Measurements from ENCODE around the gene NAA15.
"Not testable (repeated sequence)": the region's sequence is repeated elsewhere in the genome, so short reads cannot be mapped to it uniquely, and the experiment has no call there.

NAA15 gene

DNA sequence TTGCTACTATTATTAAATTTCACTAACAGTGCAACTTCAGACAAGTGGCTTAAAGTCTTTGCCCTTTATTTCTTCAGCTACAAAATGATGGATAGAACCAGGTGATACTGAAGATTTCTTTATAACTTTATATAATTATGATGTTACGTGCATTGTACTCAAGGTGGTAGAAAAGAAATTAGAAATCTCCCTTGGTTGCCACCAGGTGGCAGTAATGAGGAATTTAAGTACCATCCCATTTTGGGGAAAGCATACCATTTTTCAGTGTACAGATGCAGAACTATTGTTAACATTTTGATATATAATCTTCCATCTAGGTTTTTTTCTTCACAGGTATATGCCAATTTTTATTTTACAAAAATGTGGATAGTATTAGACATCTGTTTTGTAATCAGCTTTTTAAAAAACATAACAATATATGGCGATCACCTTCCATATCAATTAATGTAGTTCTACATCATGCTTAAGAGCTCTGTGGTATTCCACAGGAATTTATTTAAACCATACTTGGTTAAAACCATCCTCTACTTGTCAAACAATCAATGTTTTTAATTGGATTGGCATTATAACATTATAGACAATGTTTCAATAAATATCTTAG, 114.9 kb downstream of the NAA15 start:
- H3K36me3 ChIP-seq (ENCODE audit: control insufficient read depth in 1 of 2, insufficient read depth in 2 of 2, low read length in 2 of 2) = peaks cover 0 to 4% of the 10 kb centered on the region in 2 donors
- H3K4me1 ChIP-seq (ENCODE audit: control insufficient read depth in 1 of 2, insufficient read depth in 2 of 2, low read length in 2 of 2) = peaks cover 0 to 5% of the 10 kb centered on the region in 2 donors

DNA sequence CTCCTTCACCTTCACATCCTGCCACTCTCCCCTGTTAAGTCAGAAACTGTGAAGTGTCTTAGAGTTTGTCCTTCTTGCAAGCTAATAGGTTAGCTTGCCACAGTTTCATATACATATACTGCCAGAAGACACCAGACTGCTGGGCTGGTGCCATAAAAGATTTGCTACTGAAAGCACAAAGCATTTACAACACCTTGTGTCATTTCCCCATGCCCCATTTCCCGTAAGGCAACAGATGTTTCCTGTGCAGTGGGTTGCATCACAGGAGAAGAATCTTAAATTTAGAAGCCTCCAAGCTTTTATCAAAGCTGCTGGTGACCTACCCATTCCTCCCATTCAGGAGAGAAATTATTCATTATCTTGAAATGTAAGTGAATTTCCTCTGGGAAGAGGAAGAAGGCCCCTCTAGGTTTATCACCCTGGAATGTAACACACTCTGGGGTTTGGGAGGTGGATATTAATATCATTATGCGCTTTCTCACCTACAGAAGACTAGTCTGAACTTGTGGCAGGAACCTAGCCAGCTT, 118.1 kb downstream of the NAA15 start:
- no peak overlapping the region for H3K27ac ChIP-seq (ENCODE audit: low read length)

More for the DNA sequence above, 114.9 kb downstream of the NAA15 start:
- no peaks in the 10 kb centered on the region for H3K9me3 ChIP-seq (ENCODE audit: control insufficient read depth in 1 of 2, low read length in 2 of 2)
- no peak overlapping the region for H3K4me3 ChIP-seq (ENCODE audit: low read depth in 1 of 2, low read length in 2 of 2)
- no peak overlapping the region for H3K27ac ChIP-seq (ENCODE audit: low read length)
- no peaks in the 10 kb centered on the region for H3K27me3 ChIP-seq (ENCODE audit: low read depth, low read length)

DNA sequence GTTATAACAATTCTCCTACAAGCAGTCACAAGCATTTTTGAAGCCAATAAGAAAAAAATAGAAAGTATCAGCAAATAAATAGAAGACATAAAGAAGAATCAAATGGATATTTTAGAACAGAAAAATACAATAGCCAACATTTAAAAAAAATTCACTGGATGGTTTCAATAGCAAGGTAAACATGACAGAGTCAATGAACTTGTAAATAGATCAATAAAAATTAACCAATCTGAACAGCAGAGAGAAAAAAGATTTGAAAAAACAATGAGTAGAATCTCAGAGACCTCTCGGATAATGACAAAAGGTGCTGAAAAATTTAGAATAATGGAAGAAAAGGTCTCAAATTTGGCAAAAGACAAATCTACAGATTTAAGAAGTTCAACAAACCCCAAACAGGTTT, 119.3 kb downstream of the NAA15 start:
- Histone ChIP-seq H3K4me3 (ENCODE audit: low read depth in 1 of 2, low read length in 2 of 2) (no peak overlapping the region), H3K27ac (ENCODE audit: low read length) (no peak overlapping the region), H3K4me1 (ENCODE audit: control insufficient read depth in 1 of 2, insufficient read depth in 2 of 2, low read length in 2 of 2) (peaks cover 0 to 5% of the 10 kb centered on the region in 2 donors), H3K9me3 (ENCODE audit: control insufficient read depth in 1 of 2, low read length in 2 of 2) (no peaks in the 10 kb centered on the region), H3K36me3 (ENCODE audit: control insufficient read depth in 1 of 2, insufficient read depth in 2 of 2, low read length in 2 of 2) (peaks cover 0 to 4% of the 10 kb centered on the region in 2 donors), H3K27me3 (ENCODE audit: low read depth, low read length) (no peaks in the 10 kb centered on the region)

More for the DNA sequence above, 118.1 kb downstream of the NAA15 start:
- Histone ChIP-seq H3K36me3 (ENCODE audit: control insufficient read depth in 1 of 2, insufficient read depth in 2 of 2, low read length in 2 of 2) (peaks cover 0 to 4% of the 10 kb centered on the region in 2 donors), H3K4me1 (ENCODE audit: control insufficient read depth in 1 of 2, insufficient read depth in 2 of 2, low read length in 2 of 2) (peaks cover 0 to 5% of the 10 kb centered on the region in 2 donors), H3K27me3 (ENCODE audit: low read depth, low read length) (no peaks in the 10 kb centered on the region), H3K9me3 (ENCODE audit: control insufficient read depth in 1 of 2, low read length in 2 of 2) (no peaks in the 10 kb centered on the region), H3K4me3 (ENCODE audit: low read depth in 1 of 2, low read length in 2 of 2) (no peak overlapping the region)

DNA sequence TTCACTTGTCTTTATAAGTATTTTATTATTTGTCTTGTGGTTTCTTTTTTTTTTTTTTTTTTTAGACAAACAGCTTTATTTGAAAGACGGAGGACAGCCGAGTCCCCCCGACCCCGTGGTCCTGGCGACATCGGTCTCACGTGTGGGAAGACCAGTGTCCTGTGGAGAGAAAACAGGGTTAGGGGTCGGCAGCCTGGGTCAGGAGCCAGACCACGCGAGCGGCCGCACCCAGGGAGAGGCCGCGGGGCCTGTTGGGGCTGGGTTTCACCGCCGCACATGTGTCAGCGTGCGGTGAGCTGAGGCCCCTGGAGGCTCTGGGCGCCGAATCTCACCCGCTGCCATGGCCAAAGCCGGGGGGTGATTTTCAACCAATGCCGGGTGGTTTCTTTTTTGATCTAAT, 134.8 kb downstream of the NAA15 start:
- H3K9me3 ChIP-seq (ENCODE audit: control insufficient read depth in 1 of 2, low read length in 2 of 2) = peaks cover 0 to 5% of the 10 kb centered on the region in 2 donors
- H3K4me3 ChIP-seq (ENCODE audit: low read depth in 1 of 2, low read length in 2 of 2) = no peak overlapping the region
- peaks cover 0 to 10% of the 10 kb centered on the region in 2 donors for H3K36me3 ChIP-seq (ENCODE audit: control insufficient read depth in 1 of 2, insufficient read depth in 2 of 2, low read length in 2 of 2)
- H3K4me1 ChIP-seq (ENCODE audit: control insufficient read depth in 1 of 2, insufficient read depth in 2 of 2, low read length in 2 of 2) = no peaks in the 10 kb centered on the region
- no peak overlapping the region for H3K27ac ChIP-seq (ENCODE audit: low read length)
- H3K27me3 ChIP-seq (ENCODE audit: low read depth, low read length) = no peaks in the 10 kb centered on the region

DNA sequence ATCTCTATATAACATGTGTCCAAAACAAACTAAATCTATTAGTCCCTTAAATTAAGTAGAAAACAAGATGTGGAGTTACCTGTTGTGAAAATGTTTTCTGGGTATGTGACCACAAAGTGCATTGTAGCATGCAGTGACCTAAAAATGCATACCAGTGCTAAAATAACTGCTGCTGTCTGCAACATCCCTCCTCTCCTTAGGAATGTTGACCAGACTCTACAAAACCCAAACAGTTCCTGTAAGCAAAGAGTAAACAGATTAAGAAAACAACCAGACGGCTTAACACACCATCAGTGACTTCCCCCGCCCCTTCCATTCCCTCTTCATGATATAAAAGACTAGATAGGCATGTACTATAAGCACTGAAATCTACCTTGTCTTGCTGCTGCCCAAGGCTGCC, 136.8 kb downstream of the NAA15 start:
- no peaks in the 10 kb centered on the region for H3K27me3 ChIP-seq (ENCODE audit: low read depth, low read length)
- H3K9me3 ChIP-seq (ENCODE audit: control insufficient read depth in 1 of 2, low read length in 2 of 2) = peaks cover 0 to 5% of the 10 kb centered on the region in 2 donors
- no peaks in the 10 kb centered on the region for H3K4me1 ChIP-seq (ENCODE audit: control insufficient read depth in 1 of 2, insufficient read depth in 2 of 2, low read length in 2 of 2)
- no peak overlapping the region for H3K4me3 ChIP-seq (ENCODE audit: low read depth in 1 of 2, low read length in 2 of 2)
- no peak overlapping the region for H3K27ac ChIP-seq (ENCODE audit: low read length)
- peaks cover 0 to 10% of the 10 kb centered on the region in 2 donors for H3K36me3 ChIP-seq (ENCODE audit: control insufficient read depth in 1 of 2, insufficient read depth in 2 of 2, low read length in 2 of 2)

DNA sequence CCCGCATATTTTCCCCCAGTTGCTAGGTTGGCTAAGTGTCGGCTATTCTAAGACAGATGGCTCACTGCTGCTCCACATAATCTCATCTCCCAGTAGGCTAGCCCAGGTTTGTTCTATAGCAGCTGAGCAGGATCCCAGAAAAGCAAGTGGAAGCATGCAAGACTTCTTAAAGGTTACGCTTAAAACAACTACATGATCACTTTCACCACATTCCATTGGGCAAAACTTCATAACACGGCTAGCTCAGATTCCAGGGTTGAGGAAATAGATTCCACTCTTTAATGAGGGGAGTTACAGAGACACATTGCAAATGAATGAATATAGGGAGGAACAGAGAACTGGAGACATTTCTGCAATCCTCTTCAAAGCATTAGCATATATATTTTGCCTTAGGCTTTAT, 139.7 kb downstream of the NAA15 start:
- H3K36me3 ChIP-seq (ENCODE audit: control insufficient read depth in 1 of 2, insufficient read depth in 2 of 2, low read length in 2 of 2) = peaks cover 0 to 10% of the 10 kb centered on the region in 2 donors
- no peaks in the 10 kb centered on the region for H3K27me3 ChIP-seq (ENCODE audit: low read depth, low read length)
- H3K9me3 ChIP-seq (ENCODE audit: control insufficient read depth in 1 of 2, low read length in 2 of 2) = peaks cover 0 to 5% of the 10 kb centered on the region in 2 donors
- no peak overlapping the region for H3K4me3 ChIP-seq (ENCODE audit: low read depth in 1 of 2, low read length in 2 of 2)
- no peak overlapping the region for H3K27ac ChIP-seq (ENCODE audit: low read length)
- no peaks in the 10 kb centered on the region for H3K4me1 ChIP-seq (ENCODE audit: control insufficient read depth in 1 of 2, insufficient read depth in 2 of 2, low read length in 2 of 2)

DNA sequence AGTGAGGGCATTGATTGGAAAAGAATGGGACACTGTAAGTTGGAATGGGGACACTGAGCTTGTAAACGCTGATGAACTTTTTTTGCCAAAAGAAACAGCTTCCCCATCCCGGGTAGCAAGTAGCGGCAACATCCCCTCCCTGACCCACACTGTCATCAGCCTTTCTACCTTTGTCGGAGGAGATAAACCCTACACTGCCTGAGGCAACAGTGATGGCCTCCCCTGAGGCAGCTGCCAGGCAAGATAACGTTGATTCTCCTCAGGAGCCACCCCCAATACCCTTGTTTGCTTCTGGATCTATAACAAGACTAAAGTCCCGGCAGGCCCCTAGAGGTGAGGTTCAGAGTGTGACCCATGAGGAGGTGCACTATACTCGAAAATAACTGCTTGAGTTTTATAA, 142.4 kb downstream of the NAA15 start:
- H3K4me1 ChIP-seq (ENCODE audit: control insufficient read depth in 1 of 2, insufficient read depth in 2 of 2, low read length in 2 of 2) = no peaks in the 10 kb centered on the region
- no peak overlapping the region for H3K4me3 ChIP-seq (ENCODE audit: low read depth in 1 of 2, low read length in 2 of 2)
- H3K9me3 ChIP-seq (ENCODE audit: control insufficient read depth in 1 of 2, low read length in 2 of 2) = peaks cover 0 to 5% of the 10 kb centered on the region in 2 donors
- no peaks in the 10 kb centered on the region for H3K36me3 ChIP-seq (ENCODE audit: control insufficient read depth in 1 of 2, insufficient read depth in 2 of 2, low read length in 2 of 2)
- H3K27me3 ChIP-seq (ENCODE audit: low read depth, low read length) = no peaks in the 10 kb centered on the region
- H3K27ac ChIP-seq (ENCODE audit: low read length) = no peak overlapping the region

DNA sequence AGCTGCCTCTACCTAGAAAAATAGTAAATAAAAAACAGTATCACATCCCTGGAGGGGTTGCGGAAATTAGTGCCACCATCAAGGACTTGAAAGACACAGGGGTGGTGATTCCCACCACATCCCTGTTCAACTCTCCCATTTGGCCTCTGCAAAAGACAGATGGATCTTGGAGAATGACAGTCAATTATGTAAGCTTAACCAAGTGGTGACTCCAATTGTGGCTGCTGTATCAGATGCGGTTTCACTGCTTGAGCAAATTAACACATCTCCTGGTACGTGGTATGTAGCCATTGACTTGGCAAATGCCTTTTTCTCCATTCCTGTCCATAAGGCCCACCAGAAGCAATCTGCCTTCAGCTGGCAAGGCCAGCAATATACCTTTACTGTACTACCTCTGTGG, 143.6 kb downstream of the NAA15 start:
- not testable (repeated sequence) for H3K9me3 ChIP-seq (ENCODE audit: control insufficient read depth in 1 of 2, low read length in 2 of 2); H3K27ac ChIP-seq (ENCODE audit: low read length); H3K4me3 ChIP-seq (ENCODE audit: low read depth in 1 of 2, low read length in 2 of 2); H3K27me3 ChIP-seq (ENCODE audit: low read depth, low read length); H3K4me1 ChIP-seq (ENCODE audit: control insufficient read depth in 1 of 2, insufficient read depth in 2 of 2, low read length in 2 of 2); H3K36me3 ChIP-seq (ENCODE audit: control insufficient read depth in 1 of 2, insufficient read depth in 2 of 2, low read length in 2 of 2)

DNA sequence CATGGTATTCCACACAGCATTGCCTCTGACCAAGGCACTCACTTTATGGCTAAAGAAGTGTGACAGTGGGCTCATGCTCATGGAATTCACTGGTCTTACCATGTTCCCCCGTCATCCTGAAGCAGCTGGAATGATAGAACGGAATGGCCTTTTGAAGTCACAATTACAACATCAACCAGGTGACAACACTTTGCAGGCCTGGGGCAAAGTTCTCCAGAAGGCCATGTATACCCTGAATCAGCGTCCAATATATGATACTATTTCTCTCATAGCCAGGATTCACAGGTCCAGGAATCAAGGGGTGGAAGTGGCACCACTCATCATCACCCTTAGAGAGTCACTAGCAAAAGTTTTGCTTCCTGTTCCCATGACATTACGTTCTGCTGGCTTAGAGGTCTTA, 145.8 kb downstream of the NAA15 start:
- H3K27ac ChIP-seq (ENCODE audit: low read length); H3K4me3 ChIP-seq (ENCODE audit: low read depth in 1 of 2, low read length in 2 of 2); H3K27me3 ChIP-seq (ENCODE audit: low read depth, low read length); H3K36me3 ChIP-seq (ENCODE audit: control insufficient read depth in 1 of 2, insufficient read depth in 2 of 2, low read length in 2 of 2); H3K9me3 ChIP-seq (ENCODE audit: control insufficient read depth in 1 of 2, low read length in 2 of 2); H3K4me1 ChIP-seq (ENCODE audit: control insufficient read depth in 1 of 2, insufficient read depth in 2 of 2, low read length in 2 of 2): not testable (repeated sequence)

DNA sequence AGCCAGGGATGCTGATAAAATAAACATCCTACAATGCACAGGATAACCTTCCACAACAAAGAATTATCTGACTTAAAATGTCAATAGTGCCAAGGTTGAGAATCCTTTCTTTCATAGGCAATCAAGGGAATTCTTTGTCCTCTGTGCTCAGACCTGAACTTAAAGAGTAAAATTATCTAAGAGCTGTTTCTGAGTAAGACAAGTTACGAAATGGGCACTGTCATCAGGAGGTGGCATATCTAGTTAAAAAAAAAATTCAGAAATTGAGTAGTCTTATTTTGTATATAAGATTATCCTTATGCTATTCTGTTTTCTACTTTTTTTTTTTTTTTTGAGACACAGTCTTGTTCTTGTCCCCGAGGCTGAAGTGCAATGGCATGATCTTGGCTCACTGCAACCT, 149.3 kb downstream of the NAA15 start:
- peaks cover 0 to 7% of the 10 kb centered on the region in 2 donors for H3K36me3 ChIP-seq (ENCODE audit: control insufficient read depth in 1 of 2, insufficient read depth in 2 of 2, low read length in 2 of 2)

DNA sequence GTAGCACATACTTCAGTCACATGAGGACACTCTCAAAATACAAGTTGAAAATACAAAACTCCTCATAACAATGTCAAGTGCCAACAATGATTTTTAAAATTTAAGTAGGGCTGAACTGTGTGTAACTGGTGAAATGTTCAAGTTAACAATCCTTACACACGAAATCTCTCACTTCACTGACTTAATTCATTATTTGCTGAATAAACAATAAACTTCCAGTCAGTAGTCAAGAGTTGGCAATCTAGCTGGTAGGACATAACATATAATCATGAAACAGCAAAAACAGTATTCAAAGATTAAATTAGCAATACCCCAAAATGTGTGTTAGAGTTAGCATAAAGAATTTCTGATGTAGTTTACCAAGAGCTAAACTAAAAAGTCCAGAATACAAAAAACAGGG, 150.7 kb downstream of the NAA15 start:
- no peaks in the 10 kb centered on the region for H3K9me3 ChIP-seq (ENCODE audit: control insufficient read depth in 1 of 2, low read length in 2 of 2)
- peaks cover 18 to 30% of the 10 kb centered on the region in 2 donors for H3K4me1 ChIP-seq (ENCODE audit: control insufficient read depth in 1 of 2, insufficient read depth in 2 of 2, low read length in 2 of 2)
- peaks cover 0 to 7% of the 10 kb centered on the region in 2 donors for H3K36me3 ChIP-seq (ENCODE audit: control insufficient read depth in 1 of 2, insufficient read depth in 2 of 2, low read length in 2 of 2)
- H3K27ac ChIP-seq (ENCODE audit: low read length) = no peak overlapping the region
- H3K4me3 ChIP-seq (ENCODE audit: low read depth in 1 of 2, low read length in 2 of 2) = peak overlapping the region in 1 of 2 donors; percentile 85
- no peaks in the 10 kb centered on the region for H3K27me3 ChIP-seq (ENCODE audit: low read depth, low read length)

More for the DNA sequence above, 149.3 kb downstream of the NAA15 start:
- H3K9me3 ChIP-seq (ENCODE audit: control insufficient read depth in 1 of 2, low read length in 2 of 2) = no peaks in the 10 kb centered on the region
- H3K4me3 ChIP-seq (ENCODE audit: low read depth in 1 of 2, low read length in 2 of 2) = no peak overlapping the region
- H3K27ac ChIP-seq (ENCODE audit: low read length) = no peak overlapping the region
- H3K4me1 ChIP-seq (ENCODE audit: control insufficient read depth in 1 of 2, insufficient read depth in 2 of 2, low read length in 2 of 2) = peaks cover 6 to 16% of the 10 kb centered on the region in 2 donors
- no peaks in the 10 kb centered on the region for H3K27me3 ChIP-seq (ENCODE audit: low read depth, low read length)

DNA sequence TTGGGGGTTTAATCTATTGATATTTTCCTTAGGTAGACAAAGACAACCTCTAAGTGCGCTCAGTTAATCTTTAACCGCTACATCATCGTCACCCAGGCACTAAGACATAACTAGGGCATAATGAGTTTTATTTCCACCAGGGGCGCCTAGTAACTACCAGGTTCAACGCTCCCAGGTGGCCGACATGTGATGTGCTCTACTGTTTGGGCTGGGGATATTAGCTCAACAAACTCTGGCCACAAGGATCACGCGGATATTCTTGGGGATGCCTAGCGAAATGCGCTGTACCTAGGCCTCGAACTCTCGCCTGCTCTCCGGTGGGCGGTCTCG, 151.7 kb downstream of the NAA15 start:
- peak overlapping the region; percentile 93 for H3K27ac ChIP-seq (ENCODE audit: low read length)
- no peaks in the 10 kb centered on the region for H3K27me3 ChIP-seq (ENCODE audit: low read depth, low read length)
- H3K9me3 ChIP-seq (ENCODE audit: control insufficient read depth in 1 of 2, low read length in 2 of 2) = no peaks in the 10 kb centered on the region
- H3K4me3 ChIP-seq (ENCODE audit: low read depth in 1 of 2, low read length in 2 of 2) = peak overlapping the region; percentile 85 to 90
- peaks cover 0 to 7% of the 10 kb centered on the region in 2 donors for H3K36me3 ChIP-seq (ENCODE audit: control insufficient read depth in 1 of 2, insufficient read depth in 2 of 2, low read length in 2 of 2)
- peaks cover 25 to 38% of the 10 kb centered on the region in 2 donors for H3K4me1 ChIP-seq (ENCODE audit: control insufficient read depth in 1 of 2, insufficient read depth in 2 of 2, low read length in 2 of 2)
